GM23338 (cell line): ENCODE data around the gene ICOS. TPM values are rescaled to one million over a fixed set of nuclear protein-coding genes. Genes with fewer than 3 reads are reported as not detected.

Source experiments
- ATAC-seq: fragments of 200-7000 bp; cut with Tn5 transposase; 3 replicates; pipeline ENCODE4 v1.9.1; 2020
- DNase-seq: peaks from one replicate; pipeline ENCODE4 v3.0.0-alpha.2; 2015; ENCODE audit warnings: low spot score
- H2AFZ ChIP-seq: fragments of 200-600 bp; sonication (generic); 2 replicates; pipeline ENCODE4 v1.8.0; 2016; ENCODE audit warnings: antibody characterized with exemption, mild to moderate bottlenecking, moderate library complexity
- H3F3A ChIP-seq: fragments of 200-600 bp; sonication (generic); replicated peaks from 2 replicates; pipeline ENCODE4 v1.8.0; 2017; ENCODE audit warnings: antibody characterized with exemption, mixed run types, low read depth
- H3K27ac ChIP-seq: fragments of 200-600 bp; sonication (generic); 2 replicates; pipeline ENCODE4 v1.6.1; 2016; ENCODE audit warnings: low read depth
- H3K27me3 ChIP-seq: fragments of 200-600 bp; sonication (generic); 2 replicates; pipeline ENCODE4 v1.8.0; 2016; ENCODE audit warnings: mild to moderate bottlenecking, mixed run types, moderate library complexity; ENCODE audit not compliant: insufficient read depth
- H3K36me3 ChIP-seq: fragments of 200-600 bp; sonication (generic); 2 replicates; pipeline ENCODE4 v1.8.0; 2016; ENCODE audit warnings: mild to moderate bottlenecking; ENCODE audit not compliant: insufficient read depth
- H3K4me1 ChIP-seq: fragments of 200-600 bp; sonication (generic); 2 replicates; pipeline ENCODE4 v1.8.0; 2016; ENCODE audit warnings: mild to moderate bottlenecking, moderate library complexity; ENCODE audit not compliant: insufficient read depth
- H3K4me2 ChIP-seq: fragments of 200-600 bp; sonication (generic); 2 replicates; pipeline ENCODE4 v1.7.1; 2017; ENCODE audit warnings: mixed run types
- H3K4me3 ChIP-seq: fragments of 200-600 bp; sonication (generic); 2 replicates; pipeline ENCODE4 v1.6.1; 2016; ENCODE audit warnings: mixed run types
- H3K79me2 ChIP-seq: fragments of 200-600 bp; sonication (generic); replicated peaks from 2 replicates; pipeline ENCODE4 v1.8.0; 2017; ENCODE audit warnings: mild to moderate bottlenecking; ENCODE audit not compliant: insufficient read depth
- H3K9me2 ChIP-seq: fragments of 200-600 bp; sonication (generic); 2 replicates; pipeline ENCODE4 v1.8.0; 2017; ENCODE audit not compliant: insufficient read depth
- H4K20me1 ChIP-seq: fragments of 200-600 bp; sonication (generic); replicated peaks from 2 replicates; pipeline ENCODE4 v1.8.0; 2017; ENCODE audit warnings: mild to moderate bottlenecking; ENCODE audit not compliant: insufficient read depth
- H3K27ac Mint-ChIP-seq: 2 replicates; pipeline ENCODE4 v1.8.0; 2020; ENCODE audit warnings: inconsistent platforms, mild to moderate bottlenecking, moderate library complexity, mixed read lengths
- H3K27me3 Mint-ChIP-seq: 3 replicates; pipeline ENCODE4 v1.8.0; 2022; ENCODE audit warnings: low read depth, mild to moderate bottlenecking, moderate library complexity, mixed read lengths, inconsistent platforms; ENCODE audit not compliant: insufficient read depth, poor library complexity
- H3K36me3 Mint-ChIP-seq: 3 replicates; pipeline ENCODE4 v1.8.0; 2021; ENCODE audit warnings: low read depth, mild to moderate bottlenecking, inconsistent platforms, moderate library complexity, mixed read lengths
- H3K4me1 Mint-ChIP-seq: 3 replicates; pipeline ENCODE4 v1.8.0; 2020; ENCODE audit warnings: mild to moderate bottlenecking, inconsistent platforms, mixed read lengths
- H3K4me3 Mint-ChIP-seq: 3 replicates; pipeline ENCODE4 v1.8.0; 2021; ENCODE audit warnings: moderate library complexity, mild to moderate bottlenecking, inconsistent platforms, mixed read lengths
- H3K9me3 Mint-ChIP-seq: 3 replicates; pipeline ENCODE4 v1.8.0; 2020; ENCODE audit warnings: moderate library complexity, mild to moderate bottlenecking, inconsistent platforms, mixed read lengths
- CREB1 ChIP-seq: fragments of 250-450 bp; sonication (Bioruptor Pico); IDR thresholded peaks from 2 replicates; pipeline ENCODE4 v1.5.0; 2020; ENCODE audit warnings: low read depth, mild to moderate bottlenecking, moderate library complexity
- CTCF ChIP-seq, 2 experiments: fragments of 200-600 bp in 1 of 2; sonication (generic) in 1 of 2; conservative IDR thresholded peaks; 2 replicates each; pipeline versions ENCODE4 v1.5.1 to v1.6.1; 2016 to 2017; ENCODE audit warnings: antibody characterized with exemption in 2 of 2, low read depth in 2 of 2, mild to moderate bottlenecking in 2 of 2, moderate library complexity in 1 of 2
- ETS1 ChIP-seq: IDR thresholded peaks from 2 replicates; pipeline ENCODE4 v1.6.1; 2016; ENCODE audit warnings: antibody characterized with exemption
- EZH2 ChIP-seq: fragments of 200-600 bp; sonication (generic); IDR thresholded peaks from one replicate; pipeline ENCODE4 v1.8.0; 2017; ENCODE audit warnings: antibody characterized with exemption, mild to moderate bottlenecking, low read depth; ENCODE audit not compliant: unreplicated experiment
- EZH2phosphoT487 ChIP-seq: fragments of 200-600 bp; sonication (generic); IDR thresholded peaks from one replicate; pipeline ENCODE4 v1.8.1; 2018; ENCODE audit warnings: antibody characterized with exemption; ENCODE audit not compliant: unreplicated experiment
- JUNB ChIP-seq: IDR thresholded peaks from one replicate; pipeline ENCODE4 v1.6.1; 2016; ENCODE audit warnings: antibody characterized with exemption; ENCODE audit not compliant: unreplicated experiment
- NANOG ChIP-seq: IDR thresholded peaks from 2 replicates; pipeline ENCODE4 v1.6.1; 2016; ENCODE audit warnings: antibody characterized with exemption, borderline replicate concordance
- REST ChIP-seq: IDR thresholded peaks from one replicate; pipeline ENCODE4 v1.6.1; 2018; ENCODE audit warnings: antibody characterized with exemption; ENCODE audit not compliant: unreplicated experiment
- STAT1 ChIP-seq: IDR thresholded peaks from one replicate; pipeline ENCODE4 v1.6.1; 2016; ENCODE audit warnings: antibody characterized with exemption; ENCODE audit not compliant: unreplicated experiment
- ZNF331 ChIP-seq: fragments of 250-450 bp; sonication (Bioruptor Pico); IDR thresholded peaks from 2 replicates; pipeline ENCODE4 v1.5.0; 2020; ENCODE audit warnings: low read depth, mild to moderate bottlenecking, moderate library complexity
- polyA plus RNA-seq: library from polyadenylated mRNA; unstranded; fragments of >200 nt; fragmentation: Nextera tagmentation; extraction: Ambion mirVana; gene quantifications from 2 replicates; pipeline ENCODE4 v1.2.1, GENCODE V29; 2016
- total RNA-seq: library from RNA; depleted of rRNA; stranded (reverse); fragments of >200 nt; shearing (Covaris generic); gene quantifications from 2 replicates; pipeline ENCODE4 v1.2.3, GENCODE V29; 2014

ICOS gene
- total and polyA plus RNA-seq, 2 experiments from 2014 or later, result not detected

GRCh38 chr2:203997481-203997880 is 60.9 kb downstream of the ICOS start:
- no peaks in the 10 kb centered on the region for H3K4me1 ChIP-seq
- no peaks in the 10 kb centered on the region for H3K79me2 ChIP-seq
- TF ChIP-seq ETS1, result no peak
- no peak for TF ChIP-seq EZH2phosphoT487
- TF ChIP-seq JUNB, result no peak
- TF ChIP-seq REST, result no peak
- no peak for TF ChIP-seq NANOG
- no peak for TF ChIP-seq EZH2
- no peak for TF ChIP-seq STAT1
- H3K4me3 ChIP-seq, result no peak overlapping the region
- H2AFZ ChIP-seq, result no peak overlapping the region
- H3F3A ChIP-seq, result no peaks in the 10 kb centered on the region
- H3K36me3 ChIP-seq, result no peaks in the 10 kb centered on the region
- H3K9me2 ChIP-seq, result peaks cover 3% of the 10 kb centered on the region; the same call in 1 of the 2 replicates
- no peaks in the 10 kb centered on the region; the same call in 2 of the 3 replicates for H3K9me3 Mint-ChIP-seq
- no peaks in the 10 kb centered on the region for H4K20me1 ChIP-seq
- H3K36me3 Mint-ChIP-seq, result no peaks in the 10 kb centered on the region
- no peak for ATAC-seq
- no peaks in the 10 kb centered on the region for H3K27me3 Mint-ChIP-seq
- no peak overlapping the region for H3K4me2 ChIP-seq
- no peak overlapping the region for H3K4me3 Mint-ChIP-seq
- no peak overlapping the region for H3K27ac ChIP-seq
- H3K27ac Mint-ChIP-seq, result no peak overlapping the region
- no peaks in the 10 kb centered on the region for H3K4me1 Mint-ChIP-seq
- no peak for DNase-seq
- H3K27me3 ChIP-seq, result no peaks in the 10 kb centered on the region

GRCh38 chr2:203997980-203998809 is 61.6 kb downstream of the ICOS start:
- H3K27me3 ChIP-seq, result no peaks in the 10 kb centered on the region
- H3K4me2 ChIP-seq, result no peak overlapping the region
- peaks cover 3% of the 10 kb centered on the region; the same call in 1 of the 2 replicates for H3K9me2 ChIP-seq
- H3K4me1 ChIP-seq, result no peaks in the 10 kb centered on the region
- no peaks in the 10 kb centered on the region for H3K27me3 Mint-ChIP-seq
- no peak overlapping the region for H3K27ac ChIP-seq
- H3K36me3 Mint-ChIP-seq, result no peaks in the 10 kb centered on the region
- ATAC-seq (no peak), DNase-seq (no peak)
- no peaks in the 10 kb centered on the region; the same call in 2 of the 3 replicates for H3K9me3 Mint-ChIP-seq
- H3K27ac Mint-ChIP-seq, result no peak overlapping the region
- no peaks in the 10 kb centered on the region for H3K79me2 ChIP-seq
- H2AFZ ChIP-seq, result peak overlapping the region; percentile 32; the same call in 1 of the 2 replicates
- no peaks in the 10 kb centered on the region for H3K36me3 ChIP-seq
- H3F3A ChIP-seq, result no peaks in the 10 kb centered on the region
- H3K4me1 Mint-ChIP-seq, result no peaks in the 10 kb centered on the region
- H3K4me3 ChIP-seq, result no peak overlapping the region
- H3K4me3 Mint-ChIP-seq, result no peak overlapping the region
- H4K20me1 ChIP-seq, result no peaks in the 10 kb centered on the region
- TF ChIP-seq STAT1 (no peak), JUNB (no peak), EZH2 (no peak), CTCF (conservative IDR thresholded peaks at IDR 0.05; ENCODE audit: low read depth in 2 of 2) (no peak), ZNF331 (no peak), NANOG (no peak), EZH2phosphoT487 (no peak), CREB1 (CRISPR knock-in tag) (no peak), REST (no peak)
